Measurements from ENCODE around the gene PLCH1. TPM values are rescaled to one million over a fixed set of nuclear protein-coding genes. Genes with fewer than 3 reads are reported as not detected.
"Not testable (repeated sequence)": the region's sequence is repeated elsewhere in the genome, so short reads cannot be mapped to it uniquely, and the experiment has no call there.

PLCH1 gene
- total and polyA plus RNA-seq, 10 of the 15 experiments (the other 5 are each of a cell fraction or from before 2014, with no cell fraction given) = 0.03 to 0.22 (median 0.04) TPM; not detected in 5

DNA sequence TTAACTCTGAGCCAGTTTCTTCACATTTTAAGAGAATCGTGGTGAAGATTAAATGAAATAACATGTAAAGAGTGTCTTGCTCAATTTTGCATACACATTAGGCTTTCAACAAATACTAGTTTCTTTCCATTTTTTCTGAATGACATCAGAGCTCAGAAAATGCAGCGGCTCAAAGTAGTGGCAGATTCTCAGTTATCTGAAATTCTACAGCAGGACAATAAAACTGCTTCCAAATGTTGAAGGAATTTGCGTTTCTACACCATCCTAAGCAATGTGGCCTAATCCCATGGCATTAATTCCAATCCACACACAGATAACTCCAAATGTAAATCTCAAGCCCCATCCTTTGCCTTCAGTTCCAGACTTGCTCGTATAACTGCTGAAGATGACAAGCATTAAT is 115.8 kb downstream of the PLCH1 start (continued):
- no peak for TF ChIP-seq JUNB (IDR thresholded peaks at IDR 0.05)
- TF ChIP-seq TCF12 (IDR thresholded peaks at IDR 0.05; ENCODE audit: low read depth, low read length) = no peak
- TF ChIP-seq EZH2 (IDR thresholded peaks at IDR 0.05; ENCODE audit: borderline replicate concordance, control insufficient read depth, low read depth, low read length) = no peak
- TF ChIP-seq ZNF217 (IDR thresholded peaks at IDR 0.05) = no peak
- TF ChIP-seq PAX5 (IDR thresholded peaks at IDR 0.05; ENCODE audit: borderline replicate concordance, low read depth, low read length) = no peak
- no peak for TF ChIP-seq KAT2A (conservative IDR thresholded peaks at IDR 0.05; ENCODE audit: control insufficient read depth, low read depth, low read length)
- TF ChIP-seq FOS (IDR thresholded peaks at IDR 0.05; ENCODE audit: borderline replicate concordance, extremely low read depth, insufficient read length) = no peak

DNA sequence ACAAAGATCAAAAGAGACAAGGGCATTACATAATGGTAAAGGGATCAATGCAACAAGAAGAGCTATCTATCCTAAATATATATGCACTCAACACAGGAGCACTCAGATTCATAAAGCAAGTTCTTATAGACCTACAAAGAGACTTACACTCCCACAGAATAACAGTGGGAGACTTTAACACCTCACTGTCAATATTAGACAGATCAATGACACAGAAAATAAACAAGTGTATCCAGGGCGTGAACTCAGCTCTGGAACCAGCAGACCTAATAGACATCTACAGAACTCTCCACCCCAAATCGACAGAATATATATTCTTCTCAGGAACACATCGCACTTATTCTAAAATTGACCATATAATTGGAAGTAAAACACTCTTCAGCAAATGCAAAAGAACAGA is 122.2 kb downstream of the PLCH1 start:
- H3K4me2 ChIP-seq (ENCODE audit: control insufficient read depth, insufficient read depth) = not testable (repeated sequence)

DNA sequence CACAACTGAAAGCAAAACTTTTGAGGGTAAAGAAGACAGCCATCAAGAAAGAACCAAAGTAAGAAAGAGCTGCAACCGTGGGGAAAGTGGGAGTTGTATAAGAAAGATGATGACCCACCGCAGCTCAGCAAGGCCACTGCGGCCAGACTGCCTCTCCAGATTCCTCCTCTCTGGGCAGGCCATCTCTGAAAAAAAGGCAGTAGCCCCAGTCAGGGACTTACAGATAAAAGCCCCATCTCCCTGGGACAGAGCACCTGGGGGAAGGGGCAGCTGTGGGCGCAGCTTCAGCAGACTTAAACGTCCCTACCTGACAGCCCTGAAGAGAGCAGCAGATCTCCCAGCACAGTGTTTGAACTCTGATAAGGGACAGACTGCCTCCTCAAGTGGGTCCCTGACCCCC is 124.3 kb downstream of the PLCH1 start:
- H3K4me1 ChIP-seq (ENCODE audit: control insufficient read depth, insufficient read depth, low read length); ATAC-seq; H2AFZ ChIP-seq (ENCODE audit: control insufficient read depth, low read depth, low read length); FAIRE-seq; POLR2A ChIA-PET; H3K79me2 ChIP-seq (ENCODE audit: control insufficient read depth, insufficient read depth, low read length); H3K27me3 ChIP-seq (replicated peaks in 1 of 2; ENCODE audit: control insufficient read depth in 2 of 2, insufficient read depth in 2 of 2, low read length in 1 of 2); DNase-seq (ENCODE audit: low read depth, low spot score); intact Hi-C loops (cut with micrococcal nuclease; ENCODE audit: unreplicated experiment); RAD21 ChIA-PET (ENCODE audit: unreplicated experiment); H3K9me3 ChIP-seq (replicated peaks; ENCODE audit: control insufficient read depth, insufficient read depth, low read length); SMC1A ChIA-PET (ENCODE audit: uncharacterized antibody, unreplicated experiment); H3K36me3 ChIP-seq (ENCODE audit: control insufficient read depth in 2 of 2, insufficient read depth in 2 of 2, low read length in 1 of 2); in situ Hi-C loops (cut with MboI); BruUV-seq (replicated peaks); H3K4me3 ChIP-seq; H4K20me1 ChIP-seq (ENCODE audit: control insufficient read depth, insufficient read depth); H3K4me2 ChIP-seq (ENCODE audit: control insufficient read depth, insufficient read depth); H3K9ac ChIP-seq (ENCODE audit: control insufficient read depth, insufficient read depth, low read length); CTCF ChIA-PET; H3K27ac ChIP-seq (ENCODE audit: control insufficient read depth, insufficient read depth): not testable (repeated sequence)
- 26% methylated on average over 5 of the region's 5 CpGs for WGBS (ENCODE audit: insufficient coverage, insufficient replicate concordance, low lambda C conversion rate, missing lambda C conversion rate)

More for the DNA sequence above, 122.2 kb downstream of the PLCH1 start:
- H3K4me3 ChIP-seq; CTCF ChIA-PET; FAIRE-seq; intact Hi-C loops (cut with micrococcal nuclease; ENCODE audit: unreplicated experiment); H3K27ac ChIP-seq (ENCODE audit: control insufficient read depth, insufficient read depth); SMC1A ChIA-PET (ENCODE audit: uncharacterized antibody, unreplicated experiment); H3K9ac ChIP-seq (ENCODE audit: control insufficient read depth, insufficient read depth, low read length); H3K9me3 ChIP-seq (replicated peaks; ENCODE audit: control insufficient read depth, insufficient read depth, low read length); in situ Hi-C loops (cut with MboI); RAD21 ChIA-PET (ENCODE audit: unreplicated experiment); H3K27me3 ChIP-seq (replicated peaks in 1 of 2; ENCODE audit: control insufficient read depth in 2 of 2, insufficient read depth in 2 of 2, low read length in 1 of 2); POLR2A ChIA-PET; H4K20me1 ChIP-seq (ENCODE audit: control insufficient read depth, insufficient read depth); DNase-seq (ENCODE audit: low read depth, low spot score); H3K4me1 ChIP-seq (ENCODE audit: control insufficient read depth, insufficient read depth, low read length); ATAC-seq; H3K36me3 ChIP-seq (ENCODE audit: control insufficient read depth in 2 of 2, insufficient read depth in 2 of 2, low read length in 1 of 2); BruUV-seq (replicated peaks); H3K79me2 ChIP-seq (ENCODE audit: control insufficient read depth, insufficient read depth, low read length); H2AFZ ChIP-seq (ENCODE audit: control insufficient read depth, low read depth, low read length): not testable (repeated sequence)
- WGBS (ENCODE audit: insufficient coverage, insufficient replicate concordance, low lambda C conversion rate, missing lambda C conversion rate) = 10% methylated on average over 3 of the region's 3 CpGs
